Smooth muscle cell (in vitro differentiated cells): ENCODE data around the gene SLC12A4. TPM values are rescaled to one million over a fixed set of nuclear protein-coding genes. Genes with fewer than 3 reads are reported as not detected.

Source experiments
- DNase-seq: peaks from one replicate; lab custom pipeline; 2025; ENCODE audit not compliant: unreplicated experiment; lab: John Stamatoyannopoulos, UW
- H2AFZ ChIP-seq: fragments of 200-600 bp; sonication (generic); 2 replicates; pipeline ENCODE4 v1.6.0; 2016; ENCODE audit warnings: antibody characterized with exemption, low read depth, mild to moderate bottlenecking
- H3F3A ChIP-seq: fragments of 200-600 bp; sonication (generic); 2 replicates; pipeline ENCODE4 v1.6.0; 2017; ENCODE audit warnings: antibody characterized with exemption, low read depth
- H3K27ac ChIP-seq: fragments of 200-600 bp; sonication (generic); 2 replicates; pipeline ENCODE4 v1.5.1; 2016; ENCODE audit warnings: low read depth, mild to moderate bottlenecking
- H3K27me3 ChIP-seq: fragments of 200-600 bp; sonication (generic); 2 replicates; pipeline ENCODE4 v1.6.1; 2016; ENCODE audit warnings: low read depth, mild to moderate bottlenecking
- H3K36me3 ChIP-seq: fragments of 200-600 bp; sonication (generic); 2 replicates; pipeline ENCODE4 v1.5.1; 2016; ENCODE audit warnings: low read depth
- H3K4me1 ChIP-seq: fragments of 200-600 bp; sonication (generic); 2 replicates; pipeline ENCODE4 v1.5.1; 2016; ENCODE audit warnings: low read depth
- H3K4me2 ChIP-seq: fragments of 200-600 bp; sonication (generic); 2 replicates; pipeline ENCODE4 v1.6.0; 2016; ENCODE audit warnings: mild to moderate bottlenecking
- H3K4me3 ChIP-seq: fragments of 200-600 bp; sonication (generic); 2 replicates; pipeline ENCODE4 v1.5.1; 2016; ENCODE audit warnings: mild to moderate bottlenecking
- H3K79me2 ChIP-seq: fragments of 200-600 bp; sonication (generic); 2 replicates; pipeline ENCODE4 v1.6.0; 2016; ENCODE audit warnings: low read depth, mild to moderate bottlenecking
- H3K9ac ChIP-seq: fragments of 200-600 bp; sonication (generic); 2 replicates; pipeline ENCODE4 v1.6.0; 2016; ENCODE audit warnings: low read depth
- H3K9me3 ChIP-seq: fragments of 200-600 bp; sonication (generic); replicated peaks from 2 replicates; pipeline ENCODE4 v1.5.1; 2016; ENCODE audit warnings: low read depth
- H4K20me1 ChIP-seq: fragments of 200-600 bp; sonication (generic); 2 replicates; pipeline ENCODE4 v1.6.0; 2016; ENCODE audit warnings: low read depth
- CTCF ChIP-seq: fragments of 200-600 bp; sonication (generic); IDR thresholded peaks from 2 replicates; pipeline ENCODE4 v1.5.1; 2017; ENCODE audit warnings: borderline replicate concordance, mild to moderate bottlenecking, antibody characterized with exemption; ENCODE audit not compliant: insufficient read depth, poor library complexity, severe bottlenecking
- WGBS: methylation state at CpG from one replicate; pipeline ENCODE4 v1.1.7; 2016; ENCODE audit warnings: low lambda C conversion rate; 5-methylcytosine and 5-hydroxymethylcytosine counted together
- polyA plus RNA-seq: library from polyadenylated mRNA; unstranded; fragments of >200 nt; fragmentation: Nextera tagmentation; extraction: Ambion mirVana; gene quantifications from 2 replicates; pipeline ENCODE4 v1.2.1, GENCODE V29; 2016
- total RNA-seq: library from RNA; depleted of rRNA; stranded (reverse); fragments of >200 nt; gene quantifications from 2 replicates; pipeline ENCODE4 v1.2.3, GENCODE V29; 2014

Gene SLC12A4
- total and polyA plus RNA-seq, 2 experiments from 2014 or later: 47.7 to 92.4 TPM

- peak; percentile 23 for TF ChIP-seq CTCF
- Histone ChIP-seq H3K4me3 (no peak within 1 kb of the TSS), H3K79me2 (no peaks in the 10 kb centered on the region), H3K27me3 (no peaks in the 10 kb centered on the region), H3K9me3 (no peaks in the 10 kb centered on the region), H2AFZ (no peak within 1 kb of the TSS), H4K20me1 (no peaks in the 10 kb centered on the region), H3K4me2 (no peak within 1 kb of the TSS), H3K36me3 (no peaks in the 10 kb centered on the region), H3K4me1 (no peaks in the 10 kb centered on the region), H3K27ac (no peak within 1 kb of the TSS), H3F3A (no peaks in the 10 kb centered on the region), H3K9ac (no peak within 1 kb of the TSS)
- no peak for DNase-seq
- WGBS: 70% methylated on average over 60 of the region's 62 CpGs
These were observed 11.7 kb upstream of the SLC12A4 start, which contains the start of gene DPEP3 for GRCh38 chr16:67979955-67980678. DPEP3 (minus strand) TSS chr16:67980499; CDS start chr16:67980380, 119 bp downstream.

GRCh38 chr16:67977469-67978227 is 9.2 kb upstream of the SLC12A4 start:
- Histone ChIP-seq H3F3A (no peaks in the 10 kb centered on the region), H3K79me2 (no peaks in the 10 kb centered on the region), H3K36me3 (no peaks in the 10 kb centered on the region), H3K9ac (no peak overlapping the region), H3K27ac (no peak overlapping the region), H4K20me1 (no peaks in the 10 kb centered on the region), H3K27me3 (no peaks in the 10 kb centered on the region), H3K4me3 (no peak overlapping the region), H3K4me1 (no peaks in the 10 kb centered on the region), H2AFZ (no peak overlapping the region), H3K4me2 (no peak overlapping the region), H3K9me3 (no peaks in the 10 kb centered on the region)
- 86% methylated on average over 9 of the region's 9 CpGs for WGBS
- no peak for DNase-seq
- no peak for TF ChIP-seq CTCF

DNA sequence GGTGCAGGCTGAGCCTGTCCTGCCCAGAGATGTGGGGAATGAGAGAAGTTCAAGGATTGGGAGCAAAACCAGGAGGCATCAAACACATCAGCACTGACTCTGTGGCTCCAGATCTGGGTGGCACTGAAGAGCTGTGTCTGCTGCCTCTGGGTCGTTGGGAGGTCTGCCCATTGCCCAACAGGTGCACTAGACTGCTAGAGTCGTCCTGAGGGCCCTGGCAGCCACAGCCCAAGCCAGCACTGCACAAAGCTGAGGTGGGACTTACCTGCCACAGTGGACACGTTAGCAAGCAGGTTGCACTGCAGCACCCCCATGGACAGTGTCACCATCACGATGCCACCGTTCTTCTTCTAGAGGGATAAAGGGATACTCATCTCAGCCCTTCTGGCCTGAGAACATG is 8.6 kb upstream of the SLC12A4 start:
- WGBS: 82% methylated on average over 5 of the region's 5 CpGs
- Histone ChIP-seq H3K27me3 (no peaks in the 10 kb centered on the region), H3K4me2 (no peak overlapping the region), H3K9ac (no peak overlapping the region), H3K36me3 (no peaks in the 10 kb centered on the region), H3K9me3 (no peaks in the 10 kb centered on the region), H2AFZ (no peak overlapping the region), H3F3A (no peaks in the 10 kb centered on the region), H3K4me3 (no peak overlapping the region), H3K27ac (no peak overlapping the region), H4K20me1 (no peaks in the 10 kb centered on the region), H3K4me1 (no peaks in the 10 kb centered on the region), H3K79me2 (no peaks in the 10 kb centered on the region)
- no peak for TF ChIP-seq CTCF
- DNase-seq: no peak
